Activated CD8-positive, alpha-beta T cell treated with anti-CD3 and anti-CD28 coated beads for 36 hours (primary cell): ENCODE results near the gene SSBP3. TPM values are rescaled to one million over a fixed set of nuclear protein-coding genes. Genes with fewer than 3 reads are reported as not detected.

Experiments
- ATAC-seq: fragments of 200-7000 bp; cut with Tn5 transposase; one replicate; pipeline ENCODE4 v1.10.0; 2021; ENCODE audit warnings: mild to moderate bottlenecking, moderate library complexity
- CTCF ChIA-PET: fragments of 350-600 bp; sonication (Branson Sonifier 250); formaldehyde crosslinking; loops from one replicate; lab custom pipeline; 2021; ENCODE audit warnings: antibody characterized with exemption; lab: Charles Lee
- POLR2A ChIA-PET: fragments of 350-600 bp; sonication (Branson Sonifier 250); formaldehyde crosslinking; loops from one replicate; lab custom pipeline; 2021; ENCODE audit warnings: antibody characterized with exemption; lab: Charles Lee
- DNase-seq: peaks from one replicate; pipeline ENCODE4 v3.0.0-alpha.2; 2020
- H3K27ac Mint-ChIP-seq: one replicate; pipeline ENCODE4 v1.8.0; 2021; ENCODE audit warnings: mild to moderate bottlenecking, mixed read lengths
- H3K27me3 Mint-ChIP-seq: one replicate; pipeline ENCODE4 v1.8.0; 2021; ENCODE audit warnings: mixed read lengths
- H3K36me3 Mint-ChIP-seq: one replicate; pipeline ENCODE4 v1.8.0; 2021; ENCODE audit warnings: low read depth, mixed read lengths
- H3K4me1 Mint-ChIP-seq: one replicate; pipeline ENCODE4 v1.8.0; 2021; ENCODE audit warnings: low read depth, mixed read lengths
- H3K4me3 Mint-ChIP-seq: one replicate; pipeline ENCODE4 v1.8.0; 2021; ENCODE audit warnings: mild to moderate bottlenecking, moderate library complexity, mixed read lengths
- H3K9me3 Mint-ChIP-seq: one replicate; pipeline ENCODE4 v1.8.0; 2021; ENCODE audit warnings: mixed read lengths
- CTCF ChIP-seq: fragments of 200-600 bp; IDR thresholded peaks from one replicate; pipeline ENCODE4 v1.8.0; 2022; ENCODE audit warnings: antibody characterized with exemption, mild to moderate bottlenecking
- intact Hi-C: fragments of 100-400 bp; cut with micrococcal nuclease; formaldehyde crosslinking; loops from one replicate; pipeline ENCODE4 v1.10.0; 2022
- total RNA-seq, 2 experiments: library from RNA; stranded (reverse); gene quantifications; one replicate each; pipeline ENCODE4 v1.2.3, GENCODE V29; 2021

The SSBP3 gene
- total RNA-seq, 2 experiments from 2014 or later = 62.6 to 67.8 TPM

- TF ChIP-seq CTCF = no peak
- ChIA-PET CTCF (no interaction called here), POLR2A (no interaction called here)
- H3K27me3 Mint-ChIP-seq = no peaks in the 10 kb centered on the region
- no peaks in the 10 kb centered on the region for H3K9me3 Mint-ChIP-seq
- peaks cover 11% of the 10 kb centered on the region for H3K36me3 Mint-ChIP-seq
- H3K27ac Mint-ChIP-seq = no peak overlapping the region
- DNase-seq (no peak), ATAC-seq (no peak)
- no peak overlapping the region for H3K4me3 Mint-ChIP-seq
- intact Hi-C loops = no loop called here
- H3K4me1 Mint-ChIP-seq = no peaks in the 10 kb centered on the region
These were observed 165.4 kb downstream of the SSBP3 start for GRCh38 chr1:54240741-54241335.

- TF ChIP-seq CTCF = no peak
- Mint-ChIP-seq H3K27ac (no peak overlapping the region), H3K27me3 (no peaks in the 10 kb centered on the region), H3K4me1 (no peaks in the 10 kb centered on the region), H3K36me3 (peaks cover 15% of the 10 kb centered on the region), H3K9me3 (no peaks in the 10 kb centered on the region), H3K4me3 (no peak overlapping the region)
- ChIA-PET POLR2A (interaction anchor here (0.7 kb wide), 1 partner anchor 252 kb away, joined by 3 read pairs; no protein-coding TSS in a partner anchor), CTCF (no interaction called here)
- intact Hi-C loops = no loop called here
- DNase-seq (no peak), ATAC-seq (no peak)
These were observed 166.6 kb downstream of the SSBP3 start for GRCh38 chr1:54239631-54240031.

GRCh38 chr1:54239035-54239383 lies 167.2 kb downstream of the SSBP3 start:
- no peaks in the 10 kb centered on the region for H3K4me1 Mint-ChIP-seq

GRCh38 chr1:54238353-54239034 lies 167.7 kb downstream of the SSBP3 start:
- ChIA-PET POLR2A (interaction anchor here (0.8 kb wide), 1 partner anchor 9 kb away, joined by 4 read pairs; no protein-coding TSS in a partner anchor), CTCF (no interaction called here)
- Mint-ChIP-seq H3K9me3 (no peaks in the 10 kb centered on the region), H3K27me3 (no peaks in the 10 kb centered on the region), H3K36me3 (peaks cover 18% of the 10 kb centered on the region), H3K4me3 (no peak overlapping the region), H3K4me1 (no peaks in the 10 kb centered on the region), H3K27ac (no peak overlapping the region)
- no peak for DNase-seq
- intact Hi-C loops = no loop called here
- no peak for TF ChIP-seq CTCF
- ATAC-seq = no peak

More at GRCh38 chr1:54239035-54239383, 167.2 kb downstream of the SSBP3 start:
- POLR2A ChIA-PET = interaction anchor here (0.8 kb wide), 1 partner anchor 9 kb away, joined by 4 read pairs; no protein-coding TSS in a partner anchor
- Mint-ChIP-seq H3K36me3 (peaks cover 18% of the 10 kb centered on the region), H3K27ac (no peak overlapping the region), H3K27me3 (no peaks in the 10 kb centered on the region), H3K9me3 (no peaks in the 10 kb centered on the region), H3K4me3 (no peak overlapping the region)
- ATAC-seq (no peak), DNase-seq (no peak)
- CTCF ChIA-PET = no interaction called here
- TF ChIP-seq CTCF = no peak
- intact Hi-C loops = no loop called here

GRCh38 chr1:54237586-54237985 lies 168.6 kb downstream of the SSBP3 start:
- intact Hi-C loops = no loop called here
- DNase-seq (no peak), ATAC-seq (no peak)
- H3K27me3 Mint-ChIP-seq = no peaks in the 10 kb centered on the region
- ChIA-PET POLR2A (no interaction called here), CTCF (no interaction called here)
- no peak overlapping the region for H3K4me3 Mint-ChIP-seq
- peaks cover 16% of the 10 kb centered on the region for H3K36me3 Mint-ChIP-seq
- H3K27ac Mint-ChIP-seq = no peak overlapping the region
- no peaks in the 10 kb centered on the region for H3K9me3 Mint-ChIP-seq
- no peak for TF ChIP-seq CTCF
- no peaks in the 10 kb centered on the region for H3K4me1 Mint-ChIP-seq
